Kidney capillary endothelial cell (primary cell): ENCODE data around the gene TREX2.
"Not testable (repeated sequence)": the region's sequence is repeated elsewhere in the genome, so short reads cannot be mapped to it uniquely, and the experiment has no call there.

Experiments used
- DNase-seq: peaks from one replicate; pipeline ENCODE4 v3.0.0-alpha.2; 2018; ENCODE audit warnings: low spot score

TREX2 gene

DNA sequence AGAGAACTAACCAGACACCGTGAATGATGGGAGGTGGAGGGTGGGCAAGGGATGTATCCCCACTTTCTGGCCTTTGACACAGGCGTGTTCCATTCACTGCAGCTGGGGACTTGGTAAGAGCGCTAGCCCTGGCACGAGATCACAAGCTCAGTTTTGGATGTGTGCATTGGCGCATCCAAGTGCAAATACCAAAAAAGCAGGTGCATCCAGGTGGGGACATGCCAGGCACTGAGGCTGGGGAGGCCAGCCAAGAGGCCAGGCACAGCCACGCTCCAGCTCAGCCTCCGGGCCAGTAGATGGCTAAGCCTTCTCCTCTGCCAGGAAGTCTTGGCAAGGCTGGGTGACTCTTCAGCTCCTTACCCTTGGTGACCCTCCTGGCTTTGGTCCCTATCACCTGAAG, 39.0 kb downstream of the TREX2 start:
- DNase-seq = no peak

DNA sequence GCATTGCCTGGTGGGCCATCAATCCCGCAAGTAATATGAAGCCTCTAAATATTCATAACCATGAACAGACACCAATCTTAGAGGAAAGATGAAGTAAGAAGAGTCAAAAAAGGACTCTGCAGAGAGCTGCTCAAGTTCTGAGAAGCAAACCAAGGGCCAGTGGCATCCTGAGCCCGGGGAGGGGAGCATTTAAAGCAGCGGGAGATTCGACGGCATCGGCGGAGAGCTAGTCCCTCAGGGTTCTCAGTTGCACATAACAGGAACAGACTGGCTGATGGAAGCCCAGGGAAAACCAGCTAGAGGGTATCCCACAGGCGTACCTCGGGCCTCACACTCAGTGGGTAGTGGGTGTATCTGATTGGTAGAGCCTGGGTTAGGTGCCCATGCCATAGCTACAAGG, 39.8 kb downstream of the TREX2 start:
- DNase-seq = no peak

- DNase-seq = no peak
These were observed 40.4 kb downstream of the TREX2 start for GRCh38 chrX:153405426-153405825.

GRCh38 chrX:153404333-153404732, 41.5 kb downstream of the TREX2 start:
- not testable (repeated sequence) for DNase-seq

GRCh38 chrX:153401133-153401764, 44.6 kb downstream of the TREX2 start, which contains the start of gene PNMA6E:
Gene PNMA6E (minus strand): TSS chrX:153401350. CDS start chrX:153398849, 2,501 bp downstream.
- DNase-seq = no peak

DNA sequence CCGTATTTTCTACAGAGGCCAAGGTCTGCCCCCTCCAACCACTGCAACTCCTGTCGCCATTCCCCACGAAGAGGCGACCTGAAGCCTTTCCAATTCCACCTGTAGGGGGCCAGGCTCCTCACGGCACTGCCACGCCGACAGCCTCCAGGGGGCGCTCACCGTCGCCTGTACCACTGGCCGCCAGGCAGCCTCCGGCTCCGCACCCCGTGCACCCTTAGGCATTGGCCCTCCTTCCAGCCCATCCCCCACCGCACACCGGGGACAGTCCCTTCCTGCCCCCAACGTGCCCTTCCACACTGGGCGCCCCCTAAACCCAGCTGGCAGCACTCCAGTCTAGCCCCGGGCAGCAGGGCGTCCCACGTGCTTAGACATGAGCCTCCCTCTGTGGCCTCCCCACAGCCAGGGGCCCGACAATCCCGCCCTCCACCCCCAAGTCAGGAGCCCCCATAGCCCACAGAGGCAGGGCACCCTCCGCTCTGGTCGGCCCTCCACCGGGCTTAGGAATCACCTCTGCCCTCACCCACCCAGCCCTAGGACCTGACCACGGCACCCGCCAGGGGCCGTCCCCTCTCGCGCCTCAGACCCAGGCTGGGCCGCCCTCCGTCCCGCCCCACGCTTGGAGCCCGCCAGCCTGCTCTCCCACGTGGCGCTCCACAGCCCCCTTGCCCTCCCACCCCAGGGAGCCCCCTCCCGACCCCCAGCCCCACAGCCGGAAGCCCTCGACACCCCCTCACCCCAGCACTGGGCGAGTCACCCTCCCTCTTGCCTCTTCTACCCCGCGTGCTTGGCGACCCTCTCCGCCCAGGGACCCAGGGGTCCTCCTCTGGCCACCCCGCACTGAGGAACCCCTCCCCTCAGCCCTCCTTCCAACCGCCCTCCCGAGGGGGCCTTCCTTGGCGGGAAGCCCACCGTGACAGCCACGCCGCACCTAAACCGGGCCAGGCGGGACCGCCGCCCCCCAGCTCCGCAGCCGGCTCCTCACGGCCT, 45.4 kb downstream of the TREX2 start:
- peak; percentile 5 for DNase-seq

DNA sequence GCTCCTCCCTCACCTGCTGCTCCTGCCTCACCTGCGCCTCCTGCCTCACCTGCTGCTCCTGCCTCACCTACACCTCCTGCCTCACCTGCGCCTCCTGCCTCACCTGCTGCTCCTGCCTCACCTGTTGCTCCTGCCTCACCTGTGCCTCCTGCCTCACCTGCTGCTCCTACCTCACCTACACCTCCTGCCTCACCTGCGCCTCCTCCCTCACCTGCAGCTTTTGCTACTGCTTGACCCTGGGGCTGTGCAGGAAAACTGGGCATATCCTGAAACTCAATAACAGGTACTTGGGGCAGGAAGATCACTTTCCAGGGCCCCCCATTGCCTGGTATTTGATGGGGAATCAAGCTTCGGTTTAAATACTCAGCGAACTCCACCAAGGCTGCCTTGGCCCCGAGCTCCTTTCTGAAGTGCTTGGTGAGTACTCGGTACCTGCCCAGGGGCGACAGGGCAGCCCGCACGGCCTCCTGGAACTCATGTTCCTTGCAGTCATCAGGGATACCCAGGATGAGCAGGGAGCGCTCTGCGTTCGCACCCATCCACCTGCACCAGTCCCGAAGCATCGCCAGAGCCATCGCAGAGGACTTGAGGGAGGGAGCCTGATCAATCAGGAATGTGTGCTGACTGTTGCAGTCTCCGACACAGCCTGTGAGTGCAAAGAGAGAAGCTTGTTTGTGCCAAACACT, 47.4 kb downstream of the TREX2 start:
- DNase-seq = no peak

DNA sequence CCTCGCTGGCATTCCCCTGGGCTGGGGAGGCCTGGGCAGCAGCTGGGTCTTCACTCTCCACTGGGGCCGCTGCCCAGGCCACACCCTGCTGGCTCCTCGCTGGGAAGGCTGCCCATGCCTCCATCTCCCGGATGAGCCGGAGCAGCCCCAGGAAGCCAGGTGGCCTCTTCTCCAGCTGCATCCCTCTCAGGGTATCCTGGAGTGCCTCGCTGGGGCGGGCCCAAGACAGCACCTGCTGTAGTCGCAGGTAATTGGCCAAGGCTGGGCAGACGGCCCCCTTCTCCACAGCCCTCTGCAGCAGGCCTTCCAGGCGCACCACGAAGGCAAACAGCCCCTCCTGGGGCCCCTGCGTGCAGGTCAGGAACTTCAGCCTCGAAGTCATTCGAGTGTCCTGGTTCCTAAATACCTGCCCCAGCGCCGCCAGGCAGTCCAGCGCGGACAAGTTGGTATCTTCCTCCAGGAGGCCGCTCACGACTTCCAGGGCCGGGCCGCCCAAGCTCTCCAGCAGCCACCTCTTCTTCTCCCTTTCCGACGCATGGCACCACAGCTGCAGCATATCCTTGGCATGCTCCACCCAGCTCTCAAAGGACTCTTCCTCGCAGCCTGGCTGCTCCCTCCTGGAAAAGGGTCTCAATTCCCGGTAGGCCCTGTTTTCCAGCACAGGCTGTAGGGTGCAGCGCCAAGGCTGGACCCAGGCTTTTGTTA, 48.4 kb downstream of the TREX2 start:
- no peak for DNase-seq

DNA sequence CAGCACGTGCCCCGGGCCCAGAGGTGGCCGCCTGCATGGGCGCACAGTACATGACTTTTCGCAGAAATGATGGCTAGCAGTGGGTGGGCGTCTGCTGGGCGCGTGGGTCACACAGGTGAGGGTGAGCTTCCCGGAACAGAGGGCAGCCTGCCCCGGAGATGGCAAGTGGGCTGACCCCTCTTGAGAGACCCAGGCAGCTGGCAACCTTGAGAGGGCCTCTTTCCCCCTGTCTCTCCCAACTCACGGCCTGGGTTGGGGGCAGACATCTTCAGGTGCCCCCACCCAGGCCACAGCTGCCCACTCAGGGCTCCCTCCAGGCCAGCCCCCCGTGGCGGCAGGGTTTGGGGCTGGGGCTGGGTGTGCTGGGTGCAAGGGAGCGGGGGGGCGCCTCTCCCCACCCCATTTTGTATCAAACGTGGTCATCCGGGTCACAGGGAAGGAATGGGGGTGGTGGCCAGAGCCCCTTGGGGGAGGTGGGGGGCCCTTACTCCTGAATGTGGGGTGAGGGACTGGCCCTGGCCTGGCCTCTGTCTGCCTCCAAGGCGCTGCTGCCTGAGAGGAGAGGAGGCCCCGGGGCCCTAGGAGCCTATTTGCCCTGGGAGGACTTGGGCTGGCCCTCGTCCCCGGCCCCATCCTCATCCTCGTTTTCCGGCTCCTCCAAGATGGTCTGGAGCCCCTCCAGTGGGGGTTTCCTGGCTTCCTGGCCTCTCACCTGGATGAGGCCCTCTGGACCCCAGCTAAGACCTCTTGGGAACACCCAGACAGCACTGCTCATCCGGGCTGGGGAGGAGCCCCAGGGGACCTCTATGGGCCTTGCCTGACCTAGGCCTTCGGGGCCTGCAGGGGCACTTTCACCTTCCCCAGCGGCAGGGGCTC, 49.3 kb downstream of the TREX2 start:
- no peak for DNase-seq

DNA sequence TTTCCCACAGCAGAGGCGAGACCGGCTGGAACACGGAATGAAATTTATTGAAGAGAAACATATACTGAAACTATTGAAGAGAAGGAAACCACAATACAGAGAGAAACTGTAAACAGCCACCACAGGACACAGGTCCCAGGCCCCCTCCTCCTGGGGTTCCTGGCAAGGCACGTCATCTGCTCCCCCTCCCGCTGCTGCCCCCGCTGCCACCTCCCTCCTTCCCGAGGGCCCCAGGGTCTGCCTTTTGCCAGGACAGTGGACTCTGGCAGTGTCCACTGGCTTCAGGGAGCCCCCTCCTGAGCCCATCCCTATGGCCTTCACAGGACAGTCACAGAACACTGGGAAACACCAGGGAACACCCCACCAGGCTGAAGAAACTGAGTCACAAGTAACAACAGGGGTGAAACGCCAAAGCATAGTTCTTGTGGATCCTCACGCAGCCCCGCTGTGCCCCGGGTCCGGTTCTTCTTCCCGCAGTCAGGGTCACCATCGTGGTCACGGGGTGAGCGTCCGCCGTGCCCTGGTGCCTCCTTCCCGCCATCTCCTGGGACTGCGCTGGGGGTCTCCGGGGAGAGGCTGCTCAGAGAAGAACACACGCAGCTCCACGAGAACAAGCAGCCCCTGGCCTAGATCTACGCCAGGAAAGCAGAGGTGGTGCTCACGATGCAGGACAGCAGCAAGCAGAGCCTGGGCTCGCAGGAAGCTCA, 50.1 kb downstream of the TREX2 start:
- no peak for DNase-seq

GRCh38 chrX:153394612-153395011, 51.2 kb downstream of the TREX2 start:
- no peak for DNase-seq
